GM12878 (cell line): ENCODE results near the gene FBN2. TPM values are rescaled to one million over a fixed set of nuclear protein-coding genes. Genes with fewer than 3 reads are reported as not detected.

Source experiments
- ATAC-seq: fragments of 200-7000 bp; cut with Tn5 transposase; 3 replicates; pipeline ENCODE4 v1.9.1; 2020; ENCODE audit warnings: mild to moderate bottlenecking, moderate library complexity
- BruUV-seq: library from RNA; stranded (reverse); fragments of 400-500 nt; replicated peaks from 2 replicates; lab custom pipeline; 2021; lab: Mats Ljungman, UMichigan
- CTCF ChIA-PET: fragments of 300-600 bp; sonication (Branson Sonifier 250); formaldehyde crosslinking; extraction: SDS; loops from one replicate; lab custom pipeline; 2021; ENCODE audit warnings: inconsistent platforms; lab: Yijun Ruan, JAX
- POLR2A ChIA-PET: fragments of 350-600 bp; formaldehyde crosslinking; extraction: SDS; loops from one replicate; lab custom pipeline; 2021; ENCODE audit warnings: inconsistent platforms; lab: Charles Lee
- RAD21 ChIA-PET: fragments of 300-600 bp; sonication (Branson Sonifier 250); formaldehyde crosslinking; loops from one replicate; lab custom pipeline; 2023; ENCODE audit warnings: antibody characterized with exemption; ENCODE audit not compliant: unreplicated experiment; lab: Charles Lee
- SMC1A ChIA-PET: fragments of 300-600 bp; sonication (Branson Sonifier 250); formaldehyde crosslinking; loops from one replicate; lab custom pipeline; 2023; ENCODE audit not compliant: unreplicated experiment, uncharacterized antibody; lab: Charles Lee
- DNase-seq: peaks from one replicate; pipeline ENCODE4 v3.0.0-alpha.2; 2011; ENCODE audit warnings: low read depth, low spot score
- FAIRE-seq: peaks from 3 replicates; lab custom pipeline; 2011; peaks lifted over from hg19 to GRCh38; lab: Jason Lieb, UNC
- H2AFZ ChIP-seq: 2 replicates; pipeline ENCODE4 v1.6.0; 2011; ENCODE audit warnings: low read depth, low read length, control low read depth; ENCODE audit not compliant: control insufficient read depth
- H3K27ac ChIP-seq: 2 replicates; pipeline ENCODE4 v1.5.1; 2011; ENCODE audit warnings: control low read depth; ENCODE audit not compliant: control insufficient read depth, insufficient read depth
- H3K27me3 ChIP-seq, 2 experiments: replicated peaks in 1 of 2; 2 replicates each; pipeline versions ENCODE4 v1.6.0 to v1.6.1; 2011; ENCODE audit warnings: low read length in 1 of 2; ENCODE audit not compliant: control insufficient read depth in 2 of 2, insufficient read depth in 2 of 2
- H3K36me3 ChIP-seq, 2 experiments: 2 replicates each; pipeline ENCODE4 v1.5.1; 2011; ENCODE audit warnings: low read length in 1 of 2; ENCODE audit not compliant: control insufficient read depth in 2 of 2, insufficient read depth in 2 of 2
- H3K4me1 ChIP-seq: 2 replicates; pipeline ENCODE4 v1.6.1; 2011; ENCODE audit warnings: mild to moderate bottlenecking, low read length, moderate library complexity, mixed read lengths; ENCODE audit not compliant: control insufficient read depth, insufficient read depth
- H3K4me2 ChIP-seq: 2 replicates; pipeline ENCODE4 v1.6.0; 2011; ENCODE audit warnings: control low read depth; ENCODE audit not compliant: control insufficient read depth, insufficient read depth
- H3K4me3 ChIP-seq: fragments of 200-600 bp; sonication (generic); 2 replicates; pipeline ENCODE4 v1.5.1; 2016
- H3K79me2 ChIP-seq: 2 replicates; pipeline ENCODE4 v1.6.0; 2011; ENCODE audit warnings: low read length; ENCODE audit not compliant: control insufficient read depth, insufficient read depth
- H3K9ac ChIP-seq: 2 replicates; pipeline ENCODE4 v1.8.0; 2011; ENCODE audit warnings: low read length, control low read depth, mixed read lengths; ENCODE audit not compliant: control insufficient read depth, insufficient read depth
- H3K9me3 ChIP-seq: replicated peaks from 3 replicates; pipeline ENCODE4 v1.5.1; 2011; ENCODE audit warnings: mild to moderate bottlenecking, low read length; ENCODE audit not compliant: control insufficient read depth, insufficient read depth
- H4K20me1 ChIP-seq: 2 replicates; pipeline ENCODE4 v1.6.0; 2011; ENCODE audit not compliant: control insufficient read depth, insufficient read depth
- BHLHE40 ChIP-seq, 2 experiments: fragments of 450-650 bp in 1 of 2; IDR thresholded peaks; 2 replicates each; pipeline ENCODE4 v1.6.1; 2011 to 2017; ENCODE audit warnings: low read depth in 2 of 2, borderline replicate concordance in 1 of 2, improper control_type of control experiment in 1 of 2, low read length in 1 of 2, mild to moderate bottlenecking in 1 of 2
- CHD1 ChIP-seq: IDR thresholded peaks from 2 replicates; pipeline ENCODE4 v1.6.1; 2012; ENCODE audit warnings: low read depth, low read length, improper control_type of control experiment
- EGR1 ChIP-seq, 2 experiments: IDR thresholded peaks; 1 replicate in 1 of 2; 2 replicates in 1 of 2; pipeline ENCODE4 v1.6.1; 2011 to 2012; ENCODE audit warnings: low read depth in 2 of 2, low read length in 2 of 2, borderline replicate concordance in 1 of 2, mild to moderate bottlenecking in 1 of 2, moderate library complexity in 1 of 2
- FOS ChIP-seq: IDR thresholded peaks from 3 replicates; pipeline ENCODE4 v1.6.1; 2011; ENCODE audit warnings: borderline replicate concordance; ENCODE audit not compliant: insufficient read length; ENCODE audit errors: extremely low read depth
- GABPA ChIP-seq: IDR thresholded peaks from 2 replicates; pipeline ENCODE4 v1.6.1; 2014; ENCODE audit warnings: antibody characterized with exemption, low read depth, mild to moderate bottlenecking, inconsistent platforms
- MTA3 ChIP-seq: IDR thresholded peaks from 2 replicates; pipeline ENCODE4 v1.6.1; 2012; ENCODE audit warnings: low read length, inconsistent platforms, borderline replicate concordance
- NFIC ChIP-seq: IDR thresholded peaks from 2 replicates; pipeline ENCODE4 v1.6.1; 2012; ENCODE audit warnings: low read depth, mild to moderate bottlenecking, inconsistent platforms, low read length, moderate library complexity
- NFYA ChIP-seq: IDR thresholded peaks from 2 replicates; pipeline ENCODE4 v1.6.1; 2011; ENCODE audit warnings: low read depth, mild to moderate bottlenecking, low read length, improper control_type of control experiment, borderline replicate concordance
- POLR2A ChIP-seq: IDR thresholded peaks from 2 replicates; pipeline ENCODE4 v1.6.1; 2011; ENCODE audit warnings: low read depth, mild to moderate bottlenecking, low read length
- POU2F2 ChIP-seq: IDR thresholded peaks from 3 replicates; pipeline ENCODE4 v1.6.1; 2011; ENCODE audit warnings: low read depth, mild to moderate bottlenecking, low read length, borderline replicate concordance
- STAT3 ChIP-seq: IDR thresholded peaks from 2 replicates; pipeline ENCODE4 v1.6.1; 2011; ENCODE audit warnings: low read depth, low read length, improper control_type of control experiment
- TAF1 ChIP-seq: IDR thresholded peaks from 2 replicates; pipeline ENCODE4 v1.6.1; 2011; ENCODE audit warnings: mild to moderate bottlenecking, low read depth, low read length, borderline replicate concordance
- ZSCAN29 ChIP-seq: fragments of 450-650 bp; IDR thresholded peaks from 2 replicates; pipeline ENCODE4 v1.6.1; 2017; ENCODE audit warnings: mild to moderate bottlenecking, moderate library complexity
- WGBS: methylation state at CpG from one replicate; pipeline ENCODE4 v1.1.6; 2016; ENCODE audit warnings: low lambda C conversion rate; ENCODE audit not compliant: insufficient replicate concordance, insufficient coverage; ENCODE audit errors: missing lambda C conversion rate; 5-methylcytosine and 5-hydroxymethylcytosine counted together
- in situ Hi-C: fragments of 300-500 bp; cut with MboI; formaldehyde crosslinking; loops from 9 replicates; pipeline ENCODE4 v1.14.3; 2018; ENCODE audit warnings: mixed read lengths
- intact Hi-C: fragments of 100-400 bp; cut with micrococcal nuclease; formaldehyde crosslinking; loops from one replicate; pipeline ENCODE4 v1.14.2; 2022; ENCODE audit not compliant: unreplicated experiment
- polyA plus RNA-seq, 11 experiments: library from polyadenylated mRNA; depleted of rRNA in 4 of 11; unstranded in 6 of 11; stranded (reverse) in 5 of 11; fragments of >200 nt; fragmentation: Nextera tagmentation in 4 of 11; fragmentation: Illumina TruSeq in 1 of 11; extraction: Ambion mirVana in 4 of 11; extraction: Trizol in 1 of 11; gene quantifications; 1 replicate in 1 of 11; 2 replicates in 10 of 11; pipeline versions ENCODE4 v1.2.1 to v1.2.3, GENCODE V29; 2011 to 2016; ENCODE audit warnings: inconsistent platforms in 2 of 11, missing spikeins in 2 of 11, low read depth in 1 of 11
- total RNA-seq, 4 experiments: library from RNA; depleted of rRNA in 3 of 4; stranded (reverse); fragments of >200 nt in 3 of 4; fragmentation: Illumina TruSeq in 1 of 4; extraction: Trizol in 1 of 4; gene quantifications; 2 replicates each; pipeline versions ENCODE4 v1.2.1 to v1.2.3, GENCODE V29; 2013 to 2021
- TF ChIP-seq, protein P1 (sequence below): fragments of 450-650 bp; IDR thresholded peaks from 2 replicates; pipeline ENCODE4 v1.6.1; 2016; ENCODE audit warnings: mild to moderate bottlenecking
- TF ChIP-seq, protein P2 (sequence below): fragments of 450-650 bp; formaldehyde crosslinking; IDR thresholded peaks from 2 replicates; pipeline ENCODE4 v1.4.0; 2022; ENCODE audit warnings: mild to moderate bottlenecking, moderate library complexity

Gene FBN2
- total and polyA plus RNA-seq, 10 of the 15 experiments (the other 5 are each of a cell fraction or from before 2014, with no cell fraction given): 0.01 to 0.98 (median 0.10) TPM; not detected in 3

DNA sequence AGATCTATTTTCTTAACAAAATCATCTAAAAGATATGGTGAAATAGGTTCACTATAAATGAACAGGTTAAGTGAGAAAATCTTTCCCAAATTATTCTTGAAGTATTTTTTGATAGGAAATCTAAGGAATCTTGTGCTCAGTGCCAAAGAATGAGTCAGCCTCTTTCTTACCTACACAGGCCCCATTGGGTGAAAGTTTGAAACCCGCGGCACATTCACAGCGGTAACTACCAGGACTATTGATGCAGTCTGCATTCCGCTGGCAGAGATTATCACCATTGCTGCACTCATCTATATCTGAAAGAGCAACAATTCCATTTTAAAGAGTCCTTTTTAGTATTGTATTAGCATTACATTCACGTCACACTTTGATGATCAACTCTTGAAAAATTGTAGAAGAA is 232.7 kb downstream of the FBN2 start (continued):
- TF ChIP-seq, protein P1, sequence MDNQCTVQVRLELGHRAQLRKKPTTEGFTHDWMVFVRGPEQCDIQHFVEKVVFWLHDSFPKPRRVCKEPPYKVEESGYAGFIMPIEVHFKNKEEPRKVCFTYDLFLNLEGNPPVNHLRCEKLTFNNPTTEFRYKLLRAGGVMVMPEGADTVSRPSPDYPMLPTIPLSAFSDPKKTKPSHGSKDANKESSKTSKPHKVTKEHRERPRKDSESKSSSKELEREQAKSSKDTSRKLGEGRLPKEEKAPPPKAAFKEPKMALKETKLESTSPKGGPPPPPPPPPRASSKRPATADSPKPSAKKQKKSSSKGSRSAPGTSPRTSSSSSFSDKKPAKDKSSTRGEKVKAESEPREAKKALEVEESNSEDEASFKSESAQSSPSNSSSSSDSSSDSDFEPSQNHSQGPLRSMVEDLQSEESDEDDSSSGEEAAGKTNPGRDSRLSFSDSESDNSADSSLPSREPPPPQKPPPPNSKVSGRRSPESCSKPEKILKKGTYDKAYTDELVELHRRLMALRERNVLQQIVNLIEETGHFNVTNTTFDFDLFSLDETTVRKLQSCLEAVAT: no peak
- TF ChIP-seq CHD1 (no peak), MTA3 (no peak), POU2F2 (no peak), ZSCAN29 (no peak), TAF1 (no peak)

DNA sequence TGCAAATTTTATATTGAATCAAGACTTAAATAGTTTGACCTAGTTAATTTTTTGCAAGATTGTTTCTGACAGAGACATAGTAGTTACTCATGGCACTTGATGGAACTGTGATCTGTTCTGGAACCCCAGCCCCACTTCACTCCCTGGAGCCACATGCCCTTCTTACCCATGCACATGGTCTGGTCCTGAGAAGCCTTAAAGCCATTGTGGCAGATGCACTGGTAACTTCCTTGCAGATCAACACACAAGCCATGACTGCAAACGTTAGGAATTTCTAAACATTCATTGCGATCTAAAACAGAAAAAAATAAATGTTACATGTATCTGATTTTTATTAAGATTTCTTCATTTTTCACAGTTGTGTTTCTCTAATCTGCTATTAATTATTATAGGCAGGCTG is 233.3 kb downstream of the FBN2 start:
- RAD21 ChIA-PET: interaction anchor here (1.3 kb wide), 1 partner anchor 194 kb away, joined by 4 read pairs; no protein-coding TSS in a partner anchor
- Histone ChIP-seq H2AFZ (no peak overlapping the region), H3K27ac (no peak overlapping the region), H3K9me3 (no peaks in the 10 kb centered on the region), H3K4me2 (no peak overlapping the region), H3K4me1 (no peaks in the 10 kb centered on the region), H4K20me1 (no peaks in the 10 kb centered on the region), H3K79me2 (no peaks in the 10 kb centered on the region), H3K36me3 (no peaks in the 10 kb centered on the region), H3K27me3 (no peaks in the 10 kb centered on the region), H3K9ac (no peak overlapping the region), H3K4me3 (no peak overlapping the region)
- POLR2A ChIA-PET: no interaction called here
- no peak for FAIRE-seq
- TF ChIP-seq NFIC: no peak
- TF ChIP-seq EGR1 (IDR thresholded peaks at IDR 0.05; ENCODE audit: borderline replicate concordance in 1 of 2, low read depth in 2 of 2, low read length in 2 of 2): no peak
- no peak for TF ChIP-seq GABPA
- no peak for TF ChIP-seq BHLHE40 (IDR thresholded peaks at IDR 0.05; ENCODE audit: borderline replicate concordance in 1 of 2, low read depth in 2 of 2, low read length in 1 of 2)
- no peak for TF ChIP-seq STAT3
- TF ChIP-seq, protein P2, sequence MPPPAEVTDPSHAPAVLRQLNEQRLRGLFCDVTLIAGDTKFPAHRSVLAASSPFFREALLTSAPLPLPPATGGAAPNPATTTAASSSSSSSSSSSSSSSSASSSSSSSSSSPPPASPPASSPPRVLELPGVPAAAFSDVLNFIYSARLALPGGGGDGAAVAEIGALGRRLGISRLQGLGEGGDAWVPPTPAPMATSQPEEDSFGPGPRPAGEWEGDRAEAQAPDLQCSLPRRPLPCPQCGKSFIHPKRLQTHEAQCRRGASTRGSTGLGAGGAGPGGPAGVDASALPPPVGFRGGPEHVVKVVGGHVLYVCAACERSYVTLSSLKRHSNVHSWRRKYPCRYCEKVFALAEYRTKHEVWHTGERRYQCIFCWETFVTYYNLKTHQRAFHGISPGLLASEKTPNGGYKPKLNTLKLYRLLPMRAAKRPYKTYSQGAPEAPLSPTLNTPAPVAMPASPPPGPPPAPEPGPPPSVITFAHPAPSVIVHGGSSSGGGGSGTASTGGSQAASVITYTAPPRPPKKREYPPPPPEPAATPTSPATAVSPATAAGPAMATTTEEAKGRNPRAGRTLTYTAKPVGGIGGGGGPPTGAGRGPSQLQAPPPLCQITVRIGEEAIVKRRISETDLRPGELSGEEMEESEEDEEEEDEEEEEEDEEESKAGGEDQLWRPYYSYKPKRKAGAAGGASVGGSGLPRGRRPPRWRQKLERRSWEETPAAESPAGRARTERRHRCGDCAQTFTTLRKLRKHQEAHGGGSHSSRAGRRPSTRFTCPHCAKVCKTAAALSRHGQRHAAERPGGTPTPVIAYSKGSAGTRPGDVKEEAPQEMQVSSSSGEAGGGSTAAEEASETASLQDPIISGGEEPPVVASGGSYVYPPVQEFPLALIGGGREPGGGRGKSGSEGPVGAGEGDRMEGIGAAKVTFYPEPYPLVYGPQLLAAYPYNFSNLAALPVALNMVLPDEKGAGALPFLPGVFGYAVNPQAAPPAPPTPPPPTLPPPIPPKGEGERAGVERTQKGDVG (CRISPR knock-in tag): no peak
- TF ChIP-seq FOS: no peak
- no peak for TF ChIP-seq POLR2A
- TF ChIP-seq NFYA: no peak
- intact Hi-C loops: no loop called here
- no peak for DNase-seq
- in situ Hi-C loops: no loop called here
- CTCF ChIA-PET: no interaction called here
- SMC1A ChIA-PET: interaction anchor here (1.6 kb wide), 1 partner anchor 19 kb away, joined by 3 read pairs; no protein-coding TSS in a partner anchor
- 15% methylated on average over 2 of the region's 2 CpGs for WGBS
- BruUV-seq: no TSS peak
- no peak for ATAC-seq
